Heart left ventricle (tissue), 16 donors: ENCODE measurements around the gene SERTAD4. TPM values are rescaled to one million over a fixed set of nuclear protein-coding genes. Genes with fewer than 3 reads are reported as not detected.
"Not testable (repeated sequence)": the region's sequence is repeated elsewhere in the genome, so short reads cannot be mapped to it uniquely, and the experiment has no call there.

Experiments
- ATAC-seq, 4 donors: fragments of 200-7000 bp; cut with Tn5 transposase; one replicate each; pipeline ENCODE4 v1.9.1; 2020 to 2022; ENCODE audit warnings: moderate library complexity in 4 of 4, mild to moderate bottlenecking in 3 of 4, moderate number of reproducible peaks in 1 of 4
- DNase-seq, 5 donors: peaks; one replicate each; pipeline ENCODE4 v3.0.0-alpha.2; 2020
- H3K27ac ChIP-seq, 12 donors: fragments of 200-600 bp; sonication (generic) in 4 of 12; one replicate each; pipeline versions ENCODE4 v1.5.0 to v1.8.0; 2016 to 2022; ENCODE audit warnings: mild to moderate bottlenecking in 2 of 12
- H3K27me3 ChIP-seq, 9 donors: fragments of 200-600 bp; sonication (generic) in 2 of 9; one replicate each; pipeline versions ENCODE4 v1.5.1 to v1.8.0; 2016 to 2022; ENCODE audit warnings: mild to moderate bottlenecking in 3 of 9
- H3K36me3 ChIP-seq, 9 donors: fragments of 200-600 bp; sonication (generic) in 2 of 9; one replicate each; pipeline versions ENCODE4 v1.5.0 to v1.8.0; 2018 to 2022; ENCODE audit warnings: mild to moderate bottlenecking in 2 of 9
- H3K4me1 ChIP-seq, 12 donors: fragments of 200-600 bp; sonication (generic) in 4 of 12; one replicate each; pipeline versions ENCODE4 v1.5.0 to v1.8.0; 2016 to 2022; ENCODE audit warnings: mild to moderate bottlenecking in 3 of 12
- H3K4me3 ChIP-seq, 12 donors: fragments of 200-600 bp; sonication (generic) in 4 of 12; one replicate each; pipeline versions ENCODE4 v1.5.0 to v1.8.0; 2017 to 2022; ENCODE audit warnings: mild to moderate bottlenecking in 9 of 12, moderate library complexity in 4 of 12
- H3K9me3 ChIP-seq, 12 donors: fragments of 200-600 bp; sonication (generic) in 4 of 12; one replicate each; pipeline versions ENCODE4 v1.5.0 to v1.8.0; 2016 to 2022; ENCODE audit warnings: mild to moderate bottlenecking in 1 of 12
- CTCF ChIP-seq, 12 donors: fragments of 200-600 bp; sonication (generic) in 4 of 12; IDR thresholded peaks; one replicate each; pipeline versions ENCODE4 v1.5.0 to v1.8.0; 2018 to 2022; ENCODE audit warnings: antibody characterized with exemption in 12 of 12, mild to moderate bottlenecking in 5 of 12
- POLR2A ChIP-seq, 2 donors: fragments of 450-650 bp; IDR thresholded peaks; one replicate each; pipeline ENCODE4 v1.6.1; 2017; ENCODE audit warnings: antibody characterized with exemption in 2 of 2, mild to moderate bottlenecking in 2 of 2, moderate library complexity in 2 of 2
- WGBS, 4 donors: extraction: QIAGEN DNeasy Blood & Tissue Kit in 2 of 4; methylation state at CpG; one replicate each; pipeline versions ENCODE4 v1.1.5 to v1.1.7; 2013 to 2018; 5-methylcytosine and 5-hydroxymethylcytosine counted together
- intact Hi-C, 10 donors: fragments of 100-400 bp; cut with DNase I; formaldehyde crosslinking; loops; one replicate each; pipeline versions ENCODE4 v1.11.1 to v1.14.2; 2022
- long read RNA-seq, 3 donors: library from polyadenylated mRNA; unstranded; transcript quantifications; one replicate each; pipeline ENCODE4 v2.0.0, GENCODE V29; 2020 to 2021
- polyA plus RNA-seq, 2 donors: library from polyadenylated mRNA; stranded (reverse); fragments of 200-250 nt; gene quantifications; one replicate each; pipeline ENCODE4 v1.2.3, GENCODE V29; 2013
- total RNA-seq, 9 donors: library from RNA; depleted of rRNA in 2 of 9; stranded (reverse); fragments of >200 nt in 2 of 9; fragmentation: NEBNext Ultra II Directional in 3 of 9; extraction: Animal tissue kit (Norgen Biotek cat#: 25700) in 3 of 9; gene quantifications; one replicate each; pipeline versions ENCODE4 v1.1.0 to v1.2.4, GENCODE V29; 2016 to 2023
- donor health status: ischemic (EF 13 %, LVEDD 7.1; RV severe dilation, severe dysfunction).
- donor health status: healthy with polysubstance abuse.
- donor health status: DM: no; HTN: yes; CAD: no.
- donor health status: DM: no; HTN: no; CAD: no.
- donor health status: ischemic (EF 25% LVEDD 6.9; RV normal size, moderate dysfunction).
- donor health status: ischemic (EF 25% LVEDD 5.7; RV mildly dilated, moderate dysfunction).
- donor health status: healthy.
- donor health status: DM: yes; HTN: yes; CAD: no.
- donor health status: ischemic (EF 35%, LVEDD 5.7; RV mildly dilated, moderate dysfunction).
- donor health status: nonischemic (EF 11% LVEDD 7.7; RV severe dilation, severe dysfunction).
- donor health status: DM: yes; HTN: yes; CAD: no.
- donor health status: PGD.
- donor health status: ischemic (EF 29% LVEDD 5.4; RV normal size, mild dysfunction).
- donor health status: nonischemic (EF 23%, LVEDD 6.1; RV moderate dilation, normal function).

The SERTAD4 gene
- total RNA-seq (1 to 10 TPM; 1.2 to 4.7 (median 2.5) TPM), polyA plus RNA-seq (1 to 10 TPM in 1 of 2 donors, under 1 TPM in 1; 0.95 to 1.7 TPM)
- long read RNA-seq, donor 1, partial matches to known transcripts = 0 of 1 reads
- long read RNA-seq, donor 1, other reads (novel, unspliced or antisense) = 0 of 1 reads
- long read RNA-seq, donor 2, partial matches to known transcripts = 0 of 3 reads
- long read RNA-seq, donor 2, other reads (novel, unspliced or antisense) = 0 of 3 reads
- long read RNA-seq, donor 3, full-length matches to known transcripts = 4 of 6 reads
- long read RNA-seq, donor 3, partial matches to known transcripts = 0 of 6 reads
- long read RNA-seq, donor 3, other reads (novel, unspliced or antisense) = 2 of 6 reads

- 0% methylated on average over 22 to 81 of the region's 81 CpGs for WGBS, 4 donors
- peak; percentile 32 to 76 (median 48) for DNase-seq
- TF ChIP-seq CTCF (IDR thresholded peaks at IDR 0.05) (no peak), POLR2A (IDR thresholded peaks at IDR 0.05) (no peak)
- Histone ChIP-seq H3K36me3 (no peaks in the 10 kb centered on the region), H3K27ac (peak within 1 kb of the TSS; percentile 50 to 96 (median 84)), H3K9me3 (no peaks in the 10 kb centered on the region), H3K4me1 (peaks cover 0 to 43% (median 14%) of the 10 kb centered on the region in 12 donors), H3K4me3 (peak within 1 kb of the TSS; percentile 57 to 84 (median 66)), H3K27me3 (peaks cover 0 to 48% (median 0%) of the 10 kb centered on the region in 9 donors)
- peak in 1 of 4 donors; percentile 12 for ATAC-seq
- intact Hi-C loops = loop anchor here in 7 of 10 donors (2.0 to 10.0 kb wide), 7 partner anchors 60 to 162 kb away; partner anchors contain the start of gene HHAT (in 1 of the 7)
Measured at GRCh38 chr1:210232511-210233215, at the start of gene SERTAD4. Gene SERTAD4 (plus strand): TSS chr1:210232796. CDS start chr1:210237961, 5,165 bp downstream.

DNA sequence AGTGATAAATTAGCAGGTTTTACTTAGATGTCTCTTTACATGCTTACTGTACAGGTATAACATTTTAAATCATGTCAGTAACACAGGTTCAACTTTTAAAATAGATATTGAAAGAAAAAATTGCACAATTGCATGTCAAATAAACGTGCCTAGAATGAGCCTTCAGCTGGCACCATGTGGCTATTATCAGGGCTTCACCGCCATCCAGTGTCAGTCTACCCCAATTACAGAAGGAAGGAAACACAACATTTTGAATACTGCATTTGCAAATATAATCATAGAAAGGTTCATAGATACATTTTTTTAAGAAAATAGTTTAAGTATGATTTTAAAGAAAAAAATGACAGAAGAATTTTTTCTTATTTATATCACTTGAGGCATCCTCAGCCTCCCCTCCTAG, 47.5 kb upstream of the SERTAD4 start:
- no peak for DNase-seq
- 55 to 66% (median 62%) methylated on average over 2 of the region's 2 CpGs for WGBS, 4 donors
- H3K27ac ChIP-seq = no peak overlapping the region
- intact Hi-C loops = no loop called here
- no peak for ATAC-seq
- no peaks in the 10 kb centered on the region for H3K27me3 ChIP-seq
- no peaks in the 10 kb centered on the region for H3K4me1 ChIP-seq
- no peak overlapping the region for H3K4me3 ChIP-seq
- no peak for TF ChIP-seq CTCF (IDR thresholded peaks at IDR 0.05)
- no peak for TF ChIP-seq POLR2A (IDR thresholded peaks at IDR 0.05)
- H3K9me3 ChIP-seq = no peaks in the 10 kb centered on the region
- no peaks in the 10 kb centered on the region for H3K36me3 ChIP-seq

- H3K4me3 ChIP-seq, H3K27ac ChIP-seq, H3K9me3 ChIP-seq, H3K27me3 ChIP-seq, DNase-seq, H3K4me1 ChIP-seq, H3K36me3 ChIP-seq, ATAC-seq, intact Hi-C loops: not testable (repeated sequence)
- 87 to 91% (median 89%) methylated on average over 18 of the region's 18 CpGs for WGBS, 4 donors
Measured at GRCh38 chr1:210187849-210188606, 44.6 kb upstream of the SERTAD4 start.

- intact Hi-C loops = no loop called here
Measured at GRCh38 chr1:210189426-210189825, 43.2 kb upstream of the SERTAD4 start.

More at GRCh38 chr1:210189426-210189825, 43.2 kb upstream of the SERTAD4 start:
- 78 to 91% (median 89%) methylated on average over 7 of the region's 7 CpGs for WGBS, 4 donors
- TF ChIP-seq CTCF (IDR thresholded peaks at IDR 0.05) (no peak), POLR2A (IDR thresholded peaks at IDR 0.05) (no peak)
- no peaks in the 10 kb centered on the region for H3K9me3 ChIP-seq
- no peak overlapping the region for H3K27ac ChIP-seq
- H3K36me3 ChIP-seq = no peaks in the 10 kb centered on the region
- ATAC-seq (no peak), DNase-seq (no peak)
- no peaks in the 10 kb centered on the region for H3K4me1 ChIP-seq
- H3K27me3 ChIP-seq = no peaks in the 10 kb centered on the region
- H3K4me3 ChIP-seq = no peak overlapping the region
